ENCODE measurements around the gene RTN4RL2.
A peak's percentile ranks its signal among the peaks of the same experiment; 100 is the strongest.

Gene RTN4RL2

DNA sequence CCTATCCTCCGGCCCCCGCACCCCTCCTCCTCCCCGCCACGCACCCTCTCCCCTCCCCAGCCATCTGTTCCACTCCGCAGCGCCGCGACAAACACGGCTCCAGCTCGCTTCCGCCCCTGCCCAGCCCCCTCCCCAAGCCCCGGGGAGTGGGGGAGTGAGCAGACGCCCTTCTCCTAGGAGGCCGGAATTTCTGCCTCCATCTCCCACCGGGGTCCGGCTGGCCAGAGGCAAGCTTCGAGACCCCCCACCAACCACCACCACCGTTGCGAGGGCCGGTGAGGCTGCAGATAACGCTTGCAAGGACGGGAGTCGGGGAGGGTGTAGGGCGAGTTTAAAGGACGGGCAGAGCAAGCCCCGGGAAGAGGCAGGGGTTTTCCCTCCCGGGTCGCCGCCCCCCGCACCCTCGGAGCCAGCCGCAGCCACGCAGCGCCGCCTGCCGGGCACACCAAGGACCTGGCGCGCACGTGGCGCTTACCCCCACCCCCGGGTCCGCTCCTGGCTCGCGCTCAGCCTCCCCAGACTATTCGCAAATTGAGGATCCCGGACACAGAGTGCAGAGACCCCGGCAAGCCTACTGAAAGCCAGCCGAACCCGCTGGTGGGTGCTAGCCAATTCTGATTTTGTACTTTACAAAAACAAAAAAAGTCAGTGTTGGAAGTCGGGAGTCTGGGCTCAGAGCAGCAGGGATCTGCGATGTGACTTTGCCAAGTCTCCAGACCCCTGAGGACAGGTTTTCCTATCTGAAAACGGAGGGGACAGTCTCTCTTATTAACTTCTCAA, 22.6 kb downstream of the RTN4RL2 start:
- TF ChIP-seq, protein P1, sequence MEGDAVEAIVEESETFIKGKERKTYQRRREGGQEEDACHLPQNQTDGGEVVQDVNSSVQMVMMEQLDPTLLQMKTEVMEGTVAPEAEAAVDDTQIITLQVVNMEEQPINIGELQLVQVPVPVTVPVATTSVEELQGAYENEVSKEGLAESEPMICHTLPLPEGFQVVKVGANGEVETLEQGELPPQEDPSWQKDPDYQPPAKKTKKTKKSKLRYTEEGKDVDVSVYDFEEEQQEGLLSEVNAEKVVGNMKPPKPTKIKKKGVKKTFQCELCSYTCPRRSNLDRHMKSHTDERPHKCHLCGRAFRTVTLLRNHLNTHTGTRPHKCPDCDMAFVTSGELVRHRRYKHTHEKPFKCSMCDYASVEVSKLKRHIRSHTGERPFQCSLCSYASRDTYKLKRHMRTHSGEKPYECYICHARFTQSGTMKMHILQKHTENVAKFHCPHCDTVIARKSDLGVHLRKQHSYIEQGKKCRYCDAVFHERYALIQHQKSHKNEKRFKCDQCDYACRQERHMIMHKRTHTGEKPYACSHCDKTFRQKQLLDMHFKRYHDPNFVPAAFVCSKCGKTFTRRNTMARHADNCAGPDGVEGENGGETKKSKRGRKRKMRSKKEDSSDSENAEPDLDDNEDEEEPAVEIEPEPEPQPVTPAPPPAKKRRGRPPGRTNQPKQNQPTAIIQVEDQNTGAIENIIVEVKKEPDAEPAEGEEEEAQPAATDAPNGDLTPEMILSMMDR (conservative IDR thresholded peaks at IDR 0.05; ENCODE audit: low read depth, low read length) = peak; percentile 60
- Histone ChIP-seq H3K79me2 (ENCODE audit: insufficient read depth, low read depth) (no peaks in the 10 kb centered on the region), H3K4me2 (peak overlapping the region; percentile 67), H3K27ac (no peak overlapping the region), H3K4me3 (IDR thresholded peaks at IDR 0.05; ENCODE audit: insufficient read depth, low read depth, low read length) (no peak overlapping the region), H4K20me1 (ENCODE audit: insufficient read depth) (no peaks in the 10 kb centered on the region), H3K27me3 (ENCODE audit: insufficient read depth, low read depth) (no peaks in the 10 kb centered on the region), H2AFZ (ENCODE audit: low read depth) (peak overlapping the region; percentile 59), H3K36me3 (ENCODE audit: insufficient read depth) (no peaks in the 10 kb centered on the region), H3K9ac (no peak overlapping the region; the same call in 1 of the 2 replicates), H3K4me1 (ENCODE audit: low read depth, poor library complexity, severe bottlenecking) (peaks cover 6% of the 10 kb centered on the region)

DNA sequence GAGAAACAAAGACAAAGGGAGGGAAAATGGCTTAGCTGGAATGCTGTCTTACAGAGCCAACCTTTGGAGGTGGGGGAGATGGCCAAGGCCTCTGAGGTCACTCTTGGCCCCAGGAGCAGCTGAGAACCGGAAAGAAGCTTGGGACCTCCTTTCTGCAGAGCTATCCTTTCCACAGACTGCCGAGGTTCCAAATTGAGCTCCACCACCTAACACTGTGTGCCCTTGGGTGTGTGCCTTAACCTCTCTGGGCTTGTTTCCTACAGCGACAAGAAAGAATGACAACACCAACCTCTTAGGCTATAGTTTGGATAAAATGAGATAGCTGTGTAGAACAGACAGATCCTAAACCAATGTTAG, 23.2 kb downstream of the RTN4RL2 start:
- Histone ChIP-seq H3K4me2 (peak overlapping the region; percentile 67), H2AFZ (ENCODE audit: low read depth) (peak overlapping the region; percentile 59), H3K27ac (no peak overlapping the region), H3K27me3 (ENCODE audit: insufficient read depth, low read depth) (no peaks in the 10 kb centered on the region), H3K36me3 (ENCODE audit: insufficient read depth) (no peaks in the 10 kb centered on the region), H4K20me1 (ENCODE audit: insufficient read depth) (no peaks in the 10 kb centered on the region), H3K4me3 (IDR thresholded peaks at IDR 0.05; ENCODE audit: insufficient read depth, low read depth, low read length) (no peak overlapping the region), H3K9ac (no peak overlapping the region; the same call in 1 of the 2 replicates), H3K4me1 (ENCODE audit: low read depth, poor library complexity, severe bottlenecking) (peaks cover 10% of the 10 kb centered on the region), H3K79me2 (ENCODE audit: insufficient read depth, low read depth) (no peaks in the 10 kb centered on the region)
- TF ChIP-seq, protein P1 (conservative IDR thresholded peaks at IDR 0.05; ENCODE audit: low read depth, low read length) = no peak

DNA sequence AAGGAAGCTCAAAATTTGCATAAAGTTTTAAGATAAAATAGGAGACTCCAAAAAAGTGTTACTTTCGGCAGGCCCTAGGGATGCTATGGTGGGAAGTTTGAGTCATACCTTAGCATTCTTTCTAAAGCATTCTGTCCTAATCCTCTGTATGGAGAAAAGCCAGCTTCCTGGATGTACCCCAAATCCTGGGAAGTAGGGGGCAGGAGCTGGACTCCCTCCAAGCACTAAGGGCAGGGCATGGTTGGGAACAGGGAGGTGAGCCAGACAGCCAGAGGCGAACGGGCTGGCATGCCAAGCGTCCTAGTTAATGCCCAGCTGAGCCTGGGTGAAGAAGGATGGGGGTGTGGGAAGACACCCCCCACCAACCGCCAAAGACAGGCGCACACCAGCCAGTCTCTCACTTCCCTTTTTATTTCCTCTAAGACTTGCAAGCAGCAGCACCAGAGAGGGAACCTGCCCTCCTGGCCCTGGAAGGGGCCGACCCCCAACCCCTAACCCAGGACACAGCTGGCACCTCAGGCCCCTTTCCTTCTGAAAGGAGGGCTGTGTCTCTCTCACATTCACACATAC, 23.9 kb downstream of the RTN4RL2 start:
- Histone ChIP-seq H3K27ac (no peak overlapping the region), H3K79me2 (ENCODE audit: insufficient read depth, low read depth) (no peaks in the 10 kb centered on the region), H3K36me3 (ENCODE audit: insufficient read depth) (no peaks in the 10 kb centered on the region), H3K4me1 (ENCODE audit: low read depth, poor library complexity, severe bottlenecking) (peaks cover 10% of the 10 kb centered on the region), H3K4me3 (IDR thresholded peaks at IDR 0.05; ENCODE audit: insufficient read depth, low read depth, low read length) (no peak overlapping the region), H4K20me1 (ENCODE audit: insufficient read depth) (no peaks in the 10 kb centered on the region), H2AFZ (ENCODE audit: low read depth) (no peak overlapping the region), H3K4me2 (no peak overlapping the region), H3K27me3 (ENCODE audit: insufficient read depth, low read depth) (no peaks in the 10 kb centered on the region), H3K9ac (no peak overlapping the region)
- TF ChIP-seq, protein P1 (conservative IDR thresholded peaks at IDR 0.05; ENCODE audit: low read depth, low read length) = no peak

DNA sequence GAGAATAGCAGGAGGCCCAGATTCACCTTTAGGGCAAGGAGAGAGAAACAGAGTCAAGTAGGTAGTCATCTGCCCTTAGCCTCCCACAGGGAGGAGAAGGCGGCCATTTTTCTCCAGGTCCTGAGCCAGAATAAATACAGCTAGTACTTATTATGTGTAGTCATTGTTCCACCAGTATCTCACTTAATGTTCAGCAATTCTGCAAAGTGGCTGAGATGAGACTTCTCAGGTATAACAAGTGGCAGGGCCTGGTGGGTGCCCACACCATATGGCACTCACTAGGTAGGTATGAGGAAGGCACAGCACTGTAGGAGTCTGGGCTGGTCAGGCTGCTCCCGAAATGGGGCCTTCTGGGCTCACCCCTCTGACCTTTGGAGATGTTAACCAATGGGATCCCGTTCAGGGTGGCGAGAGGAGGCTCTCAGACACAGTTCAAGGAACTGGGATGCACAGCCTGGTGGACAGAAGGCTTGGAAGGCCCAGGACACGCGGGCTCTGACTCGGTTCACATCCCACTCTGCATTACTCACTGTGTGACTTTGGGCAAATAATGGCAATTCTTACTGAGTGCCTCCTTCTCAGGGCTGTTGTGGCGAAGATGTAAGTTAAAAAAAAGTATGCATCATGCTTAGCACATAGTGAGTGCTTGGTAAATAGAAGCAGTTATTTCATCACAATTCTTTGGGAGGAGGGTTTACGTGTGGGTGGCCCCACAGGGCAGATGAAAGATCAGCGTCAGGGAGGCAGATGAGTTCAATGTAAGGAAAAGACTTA, 25.1 kb downstream of the RTN4RL2 start:
- H3K4me1 ChIP-seq (ENCODE audit: low read depth, poor library complexity, severe bottlenecking) = peaks cover 6% of the 10 kb centered on the region
- no peaks in the 10 kb centered on the region for H3K79me2 ChIP-seq (ENCODE audit: insufficient read depth, low read depth)
- H3K27ac ChIP-seq = no peak overlapping the region
- TF ChIP-seq, protein P1 (conservative IDR thresholded peaks at IDR 0.05; ENCODE audit: low read depth, low read length) = no peak
- no peaks in the 10 kb centered on the region for H3K27me3 ChIP-seq (ENCODE audit: insufficient read depth, low read depth)
- no peak overlapping the region for H2AFZ ChIP-seq (ENCODE audit: low read depth)
- H3K9ac ChIP-seq = no peak overlapping the region
- H3K4me2 ChIP-seq = no peak overlapping the region
- no peaks in the 10 kb centered on the region for H4K20me1 ChIP-seq (ENCODE audit: insufficient read depth)
- H3K4me3 ChIP-seq (IDR thresholded peaks at IDR 0.05; ENCODE audit: insufficient read depth, low read depth, low read length) = no peak overlapping the region
- no peaks in the 10 kb centered on the region for H3K36me3 ChIP-seq (ENCODE audit: insufficient read depth)

All from KMS-11 (cell line).